Measurements from ENCODE around the gene GOSR2.

DNA sequence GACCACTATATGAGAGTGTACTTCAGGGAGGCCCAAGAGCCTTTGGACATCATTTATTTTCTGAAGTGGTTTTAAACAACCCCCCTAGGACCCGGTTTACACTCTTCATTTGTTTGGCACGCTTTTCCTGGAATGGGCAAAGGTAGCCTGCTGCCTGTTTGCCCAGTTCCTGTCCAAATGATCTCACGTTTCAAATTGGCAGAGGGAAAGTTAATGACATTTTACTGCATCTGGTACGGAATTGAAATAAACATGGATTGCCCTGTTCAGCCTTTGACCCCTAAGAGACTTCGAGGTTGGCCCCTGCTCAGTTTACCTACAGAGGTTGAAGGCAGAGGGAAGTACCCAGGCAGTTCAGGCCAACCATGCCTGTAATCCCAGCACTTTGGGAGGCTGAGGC is 61.9 kb downstream of the GOSR2 start:
- TF ChIP-seq, protein P1, sequence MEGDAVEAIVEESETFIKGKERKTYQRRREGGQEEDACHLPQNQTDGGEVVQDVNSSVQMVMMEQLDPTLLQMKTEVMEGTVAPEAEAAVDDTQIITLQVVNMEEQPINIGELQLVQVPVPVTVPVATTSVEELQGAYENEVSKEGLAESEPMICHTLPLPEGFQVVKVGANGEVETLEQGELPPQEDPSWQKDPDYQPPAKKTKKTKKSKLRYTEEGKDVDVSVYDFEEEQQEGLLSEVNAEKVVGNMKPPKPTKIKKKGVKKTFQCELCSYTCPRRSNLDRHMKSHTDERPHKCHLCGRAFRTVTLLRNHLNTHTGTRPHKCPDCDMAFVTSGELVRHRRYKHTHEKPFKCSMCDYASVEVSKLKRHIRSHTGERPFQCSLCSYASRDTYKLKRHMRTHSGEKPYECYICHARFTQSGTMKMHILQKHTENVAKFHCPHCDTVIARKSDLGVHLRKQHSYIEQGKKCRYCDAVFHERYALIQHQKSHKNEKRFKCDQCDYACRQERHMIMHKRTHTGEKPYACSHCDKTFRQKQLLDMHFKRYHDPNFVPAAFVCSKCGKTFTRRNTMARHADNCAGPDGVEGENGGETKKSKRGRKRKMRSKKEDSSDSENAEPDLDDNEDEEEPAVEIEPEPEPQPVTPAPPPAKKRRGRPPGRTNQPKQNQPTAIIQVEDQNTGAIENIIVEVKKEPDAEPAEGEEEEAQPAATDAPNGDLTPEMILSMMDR (conservative IDR thresholded peaks at IDR 0.05; ENCODE audit: low read length): no peak
- TF ChIP-seq EZH2phosphoT487 (IDR thresholded peaks at IDR 0.05; ENCODE audit: borderline replicate concordance): no peak
